H1 (cell line): ENCODE measurements around the gene NDC80.

Experiments used
- CEBPB ChIP-seq: IDR thresholded peaks from 2 replicates; pipeline ENCODE4 v1.6.1; 2012; ENCODE audit warnings: low read depth, low read length
- CHD1 ChIP-seq: IDR thresholded peaks from 2 replicates; pipeline ENCODE4 v1.6.1; 2012; ENCODE audit warnings: low read depth, low read length, improper control_type of control experiment
- CTCF ChIP-seq, 3 experiments: IDR thresholded peaks; 1 replicate in 2 of 3; 2 replicates in 1 of 3; pipeline versions ENCODE4 v1.5.1 to v1.6.1; 2011; ENCODE audit warnings: low read length in 3 of 3, mild to moderate bottlenecking in 3 of 3, inconsistent platforms in 2 of 3, low read depth in 1 of 3, moderate library complexity in 1 of 3; ENCODE audit not compliant: insufficient read depth in 1 of 3; ENCODE audit errors: control extremely low read depth in 1 of 3
- EP300 ChIP-seq, 2 experiments: IDR thresholded peaks; 1 replicate in 1 of 2; 2 replicates in 1 of 2; pipeline ENCODE4 v1.6.1; 2011 to 2012; ENCODE audit warnings: low read depth in 2 of 2, low read length in 2 of 2, mild to moderate bottlenecking in 2 of 2, borderline replicate concordance in 1 of 2, inconsistent platforms in 1 of 2, moderate library complexity in 1 of 2
- EZH2 ChIP-seq: fragments of 200-600 bp; sonication (generic); IDR thresholded peaks from 2 replicates; pipeline ENCODE4 v1.7.1; 2012; ENCODE audit warnings: low read depth, mild to moderate bottlenecking, moderate library complexity, low read length, inconsistent platforms; ENCODE audit not compliant: severe bottlenecking
- GABPA ChIP-seq: IDR thresholded peaks from 2 replicates; pipeline ENCODE4 v1.6.1; 2011; ENCODE audit warnings: mild to moderate bottlenecking, low read length, moderate library complexity, borderline replicate concordance; ENCODE audit not compliant: insufficient read depth
- KDM1A ChIP-seq: fragments of 200-600, 300-600 bp; sonication (generic); IDR thresholded peaks from 2 replicates; pipeline ENCODE4 v1.7.1; 2016; ENCODE audit warnings: mild to moderate bottlenecking, low read length, borderline replicate concordance
- KDM5A ChIP-seq: fragments of 200-600 bp; IDR thresholded peaks from 2 replicates; pipeline ENCODE4 v1.7.1; 2012; ENCODE audit warnings: mild to moderate bottlenecking, low read length, inconsistent platforms, mixed read lengths
- MAFK ChIP-seq: IDR thresholded peaks from 2 replicates; pipeline ENCODE4 v1.6.1; 2012; ENCODE audit warnings: low read depth, mild to moderate bottlenecking, improper control_type of control experiment, low read length
- NANOG ChIP-seq: IDR thresholded peaks from 2 replicates; pipeline ENCODE4 v1.6.1; 2011; ENCODE audit warnings: low read length, low read depth, mild to moderate bottlenecking, inconsistent platforms; ENCODE audit not compliant: insufficient read depth, poor library complexity, severe bottlenecking
- PHF8 ChIP-seq: fragments of 200-600 bp; sonication (generic); conservative IDR thresholded peaks from 2 replicates; pipeline ENCODE4 v1.7.1; 2012; ENCODE audit warnings: low read depth, mild to moderate bottlenecking, inconsistent platforms, low read length, moderate library complexity
- SRF ChIP-seq: IDR thresholded peaks from 2 replicates; pipeline ENCODE4 v1.6.1; 2011; ENCODE audit warnings: mild to moderate bottlenecking, low read depth, low read length, moderate library complexity
- TAF1 ChIP-seq: IDR thresholded peaks from 2 replicates; pipeline ENCODE4 v1.6.1; 2011; ENCODE audit warnings: mild to moderate bottlenecking, low read depth, low read length

GRCh38 chr18:2536063-2536462 lies 35.3 kb upstream of the NDC80 start:
- TF ChIP-seq CTCF (IDR thresholded peaks at IDR 0.05; ENCODE audit: control extremely low read depth in 1 of 3, insufficient read depth in 1 of 3, low read depth in 1 of 3, low read length in 3 of 3) (no peak), KDM5A (no peak), EZH2 (no peak), NANOG (no peak), CEBPB (no peak), MAFK (no peak), EP300 (IDR thresholded peaks at IDR 0.05; ENCODE audit: borderline replicate concordance in 1 of 2, low read depth in 2 of 2, low read length in 2 of 2) (no peak), TAF1 (no peak), SRF (no peak), PHF8 (no peak), KDM1A (no peak), GABPA (no peak), CHD1 (no peak)
